GM18909 (cell line): ENCODE data around the gene PADI6.
A peak's percentile ranks its signal among the peaks of the same experiment; 100 is the strongest.
"Not testable (repeated sequence)": the region's sequence is repeated elsewhere in the genome, so short reads cannot be mapped to it uniquely, and the experiment has no call there.

Experiments used
- ATAC-seq: cut with Tn5 transposase; IDR thresholded peaks from one replicate; pipeline ENCODE4 v1.9.1; 2021; ENCODE audit warnings: mild to moderate bottlenecking; ENCODE audit not compliant: unreplicated experiment, poor library complexity

Gene PADI6

DNA sequence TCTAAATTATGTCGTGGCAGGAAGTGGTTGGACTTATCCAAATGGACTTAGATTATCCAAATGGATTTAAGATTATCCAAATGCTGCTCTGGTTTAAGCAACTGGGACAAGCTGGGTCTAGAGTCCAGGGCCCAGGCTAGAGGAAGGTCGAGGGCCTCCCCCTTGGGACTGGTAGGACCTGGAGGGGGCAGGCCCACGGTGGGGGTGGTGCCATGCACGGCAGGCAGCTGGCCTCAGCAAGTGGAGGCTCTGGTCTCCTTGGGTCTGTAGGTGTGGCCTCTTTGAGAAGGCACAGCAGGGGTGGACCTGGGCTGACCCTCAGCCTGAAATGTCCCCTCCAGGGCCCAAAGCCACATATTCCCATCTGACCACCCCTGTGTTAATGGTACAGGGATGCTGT lies 29.8 kb downstream of the PADI6 start:
- ATAC-seq = no peak

DNA sequence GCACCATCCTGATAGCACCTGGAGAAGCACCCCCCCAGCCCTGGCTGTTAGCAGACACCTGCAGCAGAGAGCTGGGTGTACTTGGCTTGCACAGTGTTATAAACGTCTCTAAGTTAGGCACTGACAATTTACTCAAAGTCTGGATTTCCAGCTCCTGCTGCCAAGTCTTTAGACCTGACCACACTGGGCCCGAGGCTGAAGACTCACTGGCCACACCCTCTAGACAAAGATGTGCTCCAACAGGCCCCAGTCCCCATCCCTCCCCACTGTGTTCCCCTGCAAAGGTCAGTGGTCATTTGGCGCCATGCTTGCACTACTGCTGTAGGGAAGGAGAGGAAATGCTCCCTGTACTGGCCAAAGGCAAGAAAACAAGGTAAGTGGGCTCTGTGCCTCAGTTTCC lies 31.1 kb downstream of the PADI6 start:
- ATAC-seq = no peak

DNA sequence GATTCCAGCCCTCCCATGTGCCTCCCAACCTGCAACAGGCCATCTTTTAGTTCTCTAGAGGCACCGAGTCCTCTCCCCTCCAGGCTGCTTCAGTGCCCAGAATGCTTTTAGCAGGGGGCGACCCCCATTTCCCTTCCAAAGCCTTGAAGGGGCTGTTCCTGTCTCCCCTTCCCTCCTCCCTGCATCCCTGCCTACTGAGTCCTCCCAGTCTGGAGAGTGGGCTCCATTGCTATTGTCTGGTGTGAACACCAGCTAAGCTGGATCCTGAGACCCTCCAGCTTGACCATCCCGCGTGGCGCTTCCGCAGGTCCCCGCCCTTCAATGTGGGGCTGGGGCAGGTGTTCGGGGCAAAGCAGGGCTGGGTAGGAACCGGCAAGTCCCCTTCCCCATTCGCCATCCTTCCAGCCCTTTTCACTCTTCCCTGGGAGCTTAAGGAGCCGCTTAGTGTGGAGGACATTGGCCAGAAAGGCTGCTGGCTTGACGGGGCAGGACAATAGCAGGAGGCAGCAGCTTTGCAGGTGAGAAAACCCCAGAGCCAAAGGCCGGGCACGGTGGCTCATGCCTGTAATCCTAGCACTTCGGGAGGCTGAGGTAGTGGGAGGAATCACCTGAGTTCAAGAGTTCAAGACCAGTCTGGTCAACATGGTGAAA lies 32.2 kb downstream of the PADI6 start:
- no peak for ATAC-seq

DNA sequence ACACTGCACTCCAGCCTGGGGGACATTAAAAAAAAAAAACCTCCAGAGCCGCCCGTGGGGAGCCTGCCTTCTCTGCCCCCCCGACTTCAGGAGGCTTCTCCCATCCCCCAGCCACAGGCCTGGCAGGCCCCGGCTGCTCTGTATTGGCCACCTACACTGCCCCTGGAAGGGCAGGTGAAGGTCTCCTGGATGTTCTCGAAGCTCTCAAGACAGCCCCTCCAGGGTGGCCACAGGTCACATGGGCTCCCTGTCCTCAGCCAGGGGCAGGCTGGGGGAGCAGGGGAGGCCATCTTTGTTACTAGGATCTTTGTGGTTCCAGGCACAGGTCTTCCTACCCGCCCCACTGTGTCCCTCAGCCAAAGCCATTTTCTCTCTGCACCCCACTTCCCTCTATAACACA lies 32.8 kb downstream of the PADI6 start:
- ATAC-seq = no peak

DNA sequence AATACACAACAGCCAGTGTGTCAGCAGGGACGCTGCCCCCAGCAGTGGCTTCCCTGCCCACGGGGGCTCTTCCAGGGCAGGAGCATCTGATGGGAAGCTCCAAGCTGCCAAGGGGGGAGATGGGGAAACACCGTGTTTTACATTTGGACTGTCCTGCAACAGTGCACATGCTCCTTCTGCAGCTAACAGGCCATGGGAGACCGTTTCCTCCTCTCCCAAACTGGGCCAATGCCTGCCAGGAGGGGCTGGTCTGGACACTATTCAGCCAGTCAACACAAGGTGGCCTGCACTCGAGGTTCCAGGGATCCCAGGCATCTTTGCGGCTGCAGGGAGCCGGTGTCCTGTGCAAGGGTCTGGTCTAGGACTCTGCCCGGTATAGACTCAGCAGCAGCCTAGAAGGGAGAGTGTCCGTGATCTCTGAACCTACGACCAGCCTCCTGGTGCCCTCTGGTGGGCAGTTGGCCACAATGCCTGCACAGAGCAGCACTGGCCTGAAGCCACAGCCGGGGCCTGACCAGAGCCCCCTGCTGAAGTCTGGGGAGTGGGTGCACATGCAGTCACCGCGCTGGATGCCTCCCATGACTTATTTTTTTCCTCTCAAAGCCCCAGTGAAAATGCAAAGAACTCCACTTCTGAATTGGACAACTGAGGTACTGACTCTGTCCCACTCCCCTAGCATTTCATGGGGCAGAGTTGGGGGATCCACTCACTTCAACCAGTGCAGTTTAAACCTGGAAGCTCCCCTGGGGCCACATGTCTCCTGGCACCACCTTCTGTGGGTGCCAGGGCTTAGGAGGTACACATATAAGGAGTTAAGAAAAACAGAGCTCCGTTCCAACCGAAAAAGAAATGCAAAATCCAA lies 34.1 kb downstream of the PADI6 start:
- peak; percentile 46 for ATAC-seq

DNA sequence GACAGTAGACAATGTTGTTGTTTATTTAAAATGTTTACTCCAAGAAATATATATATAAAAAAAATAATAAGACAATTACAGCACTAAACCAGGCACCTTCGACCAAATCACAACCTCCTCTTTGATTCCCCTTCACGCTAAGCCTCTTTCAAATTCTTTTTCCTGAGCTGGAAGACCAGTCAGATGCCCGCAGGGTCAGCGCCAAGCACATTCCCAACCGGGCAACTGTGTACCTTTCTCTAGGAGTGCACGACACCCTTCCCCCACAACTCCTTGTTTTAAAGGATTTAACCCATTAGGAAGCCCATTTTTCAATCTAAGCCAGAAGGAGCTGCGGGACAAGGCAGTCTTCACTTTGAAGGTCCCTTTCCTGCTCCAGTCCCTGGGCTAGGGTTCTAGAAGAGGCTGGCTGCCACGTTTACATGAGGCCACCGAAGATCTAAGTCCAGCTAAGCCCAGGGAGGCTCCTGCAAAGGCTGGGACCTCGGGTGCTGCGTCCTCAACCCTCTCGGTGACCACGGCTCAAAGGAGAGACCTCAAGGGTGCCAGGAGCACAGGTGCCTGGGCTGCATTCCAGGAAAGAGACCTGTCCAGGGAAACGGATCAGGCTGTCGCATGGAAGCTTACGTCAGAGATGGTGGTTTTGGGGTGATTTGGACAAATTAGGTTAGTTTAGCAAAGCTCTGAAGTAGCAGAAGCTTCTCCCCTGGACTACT lies 34.9 kb downstream of the PADI6 start:
- ATAC-seq = not testable (repeated sequence)

DNA sequence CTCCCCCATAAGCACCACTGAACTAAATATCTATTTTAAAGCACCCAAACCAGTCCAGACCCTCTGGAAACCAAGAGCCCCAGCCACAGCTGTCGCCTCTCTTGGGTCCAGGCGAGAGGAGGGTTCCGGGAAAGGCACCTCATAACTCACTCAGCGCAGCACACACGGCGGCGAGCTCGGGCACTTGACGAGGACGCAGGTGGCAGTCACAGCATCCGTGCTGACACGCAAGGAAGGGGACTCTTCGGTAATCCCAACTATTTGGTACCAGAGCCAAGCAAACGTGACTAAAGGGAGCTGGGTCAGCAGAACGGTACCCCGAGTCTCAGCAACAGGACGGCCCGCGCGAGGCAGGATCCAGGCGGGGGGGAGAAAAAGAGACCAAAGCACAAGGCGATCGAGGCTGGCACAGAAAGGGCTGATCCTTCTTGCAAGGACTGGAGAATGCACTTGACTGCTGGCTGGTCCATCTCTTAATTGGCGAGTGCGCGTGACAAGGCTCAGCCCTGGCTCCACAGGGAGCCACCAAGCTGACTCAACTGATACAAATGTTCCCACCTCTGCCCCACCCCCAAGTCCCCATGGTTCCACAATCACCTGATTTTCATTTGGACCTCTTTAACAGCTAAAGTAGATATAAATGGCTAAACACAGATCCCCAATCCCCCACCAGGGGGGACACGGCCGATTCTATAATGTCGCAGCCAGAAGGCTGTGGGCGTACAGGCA lies 36.0 kb downstream of the PADI6 start:
- not testable (repeated sequence) for ATAC-seq

DNA sequence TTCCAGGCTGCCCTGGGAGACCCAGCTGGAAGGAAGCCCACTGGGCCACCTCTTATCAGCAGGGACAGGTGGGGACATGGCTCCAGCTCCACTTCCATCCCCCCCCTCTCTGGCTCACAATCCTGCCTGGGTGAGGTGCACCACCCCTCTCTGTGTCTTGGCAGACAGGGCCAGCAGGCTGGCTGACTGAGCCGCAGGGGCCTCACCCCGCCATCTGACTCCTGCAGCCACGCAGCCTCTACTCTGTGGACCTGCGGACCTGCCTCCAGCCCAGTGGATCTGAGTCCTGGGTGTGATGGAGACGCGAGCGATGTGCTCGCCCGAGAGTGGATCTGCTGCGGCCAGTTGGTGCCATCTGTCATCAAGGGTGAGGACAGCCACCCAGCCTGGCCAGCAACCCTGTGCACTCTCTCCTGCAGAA lies 37.4 kb downstream of the PADI6 start:
- no peak for ATAC-seq

DNA sequence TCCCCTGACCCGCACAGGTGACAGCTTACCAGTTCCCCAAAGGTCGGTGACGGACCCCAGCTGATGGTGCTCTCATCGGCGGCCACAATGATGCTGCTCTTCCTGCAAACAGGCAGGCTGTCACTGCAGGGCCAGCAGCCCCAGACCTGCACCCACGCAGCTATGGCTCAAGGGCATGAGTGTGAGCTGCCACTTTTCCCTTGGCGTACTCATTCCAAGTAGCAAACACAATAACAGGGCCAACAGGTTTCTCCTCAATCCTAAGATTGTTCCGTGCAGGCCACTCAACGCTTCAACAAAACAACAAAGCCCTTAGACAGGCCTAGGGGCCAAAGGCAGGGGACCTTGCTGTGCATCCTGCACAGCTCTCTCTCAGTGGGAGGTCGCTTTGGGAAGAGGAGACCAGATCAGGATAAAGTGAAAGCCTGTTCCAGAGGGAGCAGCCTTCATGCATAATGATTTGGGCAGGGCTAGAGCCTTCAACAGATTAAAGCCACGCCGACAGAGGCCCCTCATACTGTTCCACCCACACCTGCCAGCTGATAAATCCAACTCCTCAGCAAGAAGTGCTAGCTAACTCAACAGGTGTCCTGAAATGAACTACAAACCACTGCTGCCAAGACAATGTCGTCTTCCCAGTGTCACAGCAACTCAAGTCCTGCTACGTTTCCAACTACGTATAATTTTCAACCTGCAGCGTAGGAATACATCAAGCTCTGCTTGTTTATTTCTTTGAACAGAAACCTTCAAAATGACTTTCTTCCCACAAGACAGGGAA lies 40.3 kb downstream of the PADI6 start:
- ATAC-seq = no peak

DNA sequence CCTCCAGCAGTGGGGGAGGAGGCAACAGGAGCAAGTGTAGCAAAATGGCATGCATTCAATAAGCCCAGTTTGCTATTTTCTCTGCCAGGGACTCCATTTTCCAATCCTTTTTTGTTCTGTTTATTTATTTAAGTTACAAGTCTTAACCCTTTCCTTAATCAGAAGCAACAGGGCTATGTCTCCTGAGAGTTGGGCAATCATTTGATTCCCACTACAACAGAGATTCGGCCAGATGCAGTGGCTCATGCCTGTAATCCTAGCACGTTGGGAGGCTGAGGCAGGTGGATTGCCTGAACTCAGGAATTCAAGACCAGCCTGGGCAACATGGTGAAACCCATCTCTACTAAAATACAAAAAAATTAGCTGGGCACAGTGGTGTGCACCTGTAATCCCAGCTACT lies 42.0 kb downstream of the PADI6 start:
- ATAC-seq = no peak

DNA sequence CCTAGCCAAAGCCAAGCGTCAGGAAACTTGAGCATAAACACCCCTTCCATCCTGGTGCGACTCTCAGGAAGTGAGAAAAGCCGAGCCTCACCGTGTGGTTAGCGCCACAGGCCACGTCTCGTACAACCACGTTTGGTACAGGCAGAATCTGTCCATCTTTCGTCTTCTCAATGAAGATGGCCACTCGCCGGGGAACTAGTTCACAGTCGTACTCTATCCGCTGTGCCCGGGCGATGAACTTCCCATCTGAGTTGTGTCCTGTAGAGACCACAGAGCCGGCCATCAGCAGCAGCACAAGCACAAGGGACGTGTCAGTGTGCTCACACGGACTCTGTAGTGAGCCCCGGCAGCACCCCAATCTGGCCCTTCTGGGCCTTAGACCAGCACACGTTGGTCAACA lies 44.4 kb downstream of the PADI6 start:
- ATAC-seq = no peak

DNA sequence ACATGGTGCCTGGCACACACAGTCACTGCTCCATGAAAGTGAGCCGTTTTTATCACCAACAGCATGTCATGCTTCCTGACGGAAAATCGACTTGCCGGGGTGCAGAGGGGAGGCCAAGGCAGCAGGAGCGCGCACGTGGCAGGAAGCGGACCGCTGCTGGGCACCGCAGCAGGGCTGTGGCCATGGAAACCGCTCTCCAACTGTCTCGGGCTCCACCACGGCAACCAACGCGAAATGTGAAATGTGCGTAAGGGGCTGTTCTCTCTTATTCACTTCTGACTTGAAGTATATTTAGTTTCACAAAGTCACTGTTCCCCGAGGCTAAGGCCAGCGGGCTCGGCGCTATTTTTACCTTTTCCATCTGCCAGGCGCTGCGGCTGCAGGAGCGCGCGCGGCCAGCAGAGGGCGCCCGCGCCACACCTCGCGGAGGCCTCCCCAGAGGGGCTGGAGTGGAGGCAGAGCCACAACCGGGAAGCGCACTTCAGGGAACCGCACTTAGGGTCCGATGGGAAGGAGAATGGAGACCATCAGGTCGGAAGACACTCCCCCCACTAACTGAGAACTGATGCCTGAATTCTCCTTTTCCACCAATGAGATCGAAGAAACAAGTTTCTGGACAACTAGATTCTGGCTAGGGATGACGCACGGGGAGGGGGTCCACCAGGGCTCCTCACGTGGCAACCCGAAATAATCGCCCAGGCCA lies 47.8 kb downstream of the PADI6 start:
- no peak for ATAC-seq

DNA sequence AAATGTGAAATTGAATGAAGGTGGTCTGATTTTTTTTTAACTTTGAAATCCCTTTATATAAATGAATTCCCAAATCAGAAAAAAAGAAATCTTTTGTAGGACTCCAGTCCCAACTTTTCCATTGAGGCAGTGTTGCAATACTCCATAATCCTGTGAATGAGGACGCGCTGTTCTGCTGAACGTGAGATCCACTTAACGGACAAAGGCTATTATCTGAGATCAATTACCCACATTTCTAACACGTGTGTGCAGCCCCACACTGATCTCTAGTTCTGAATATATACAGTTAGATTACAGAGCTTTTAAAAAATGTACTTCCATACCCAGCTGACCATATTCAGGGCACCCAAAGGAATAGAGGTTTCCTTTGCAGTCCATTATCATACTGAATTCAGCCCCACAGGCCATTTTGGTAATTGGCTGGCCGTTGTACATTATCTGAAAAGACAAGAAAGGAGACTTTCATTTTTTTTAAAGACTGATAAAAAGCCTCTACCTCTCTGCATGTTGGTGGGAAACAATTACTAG lies 48.5 kb downstream of the PADI6 start:
- ATAC-seq = no peak

DNA sequence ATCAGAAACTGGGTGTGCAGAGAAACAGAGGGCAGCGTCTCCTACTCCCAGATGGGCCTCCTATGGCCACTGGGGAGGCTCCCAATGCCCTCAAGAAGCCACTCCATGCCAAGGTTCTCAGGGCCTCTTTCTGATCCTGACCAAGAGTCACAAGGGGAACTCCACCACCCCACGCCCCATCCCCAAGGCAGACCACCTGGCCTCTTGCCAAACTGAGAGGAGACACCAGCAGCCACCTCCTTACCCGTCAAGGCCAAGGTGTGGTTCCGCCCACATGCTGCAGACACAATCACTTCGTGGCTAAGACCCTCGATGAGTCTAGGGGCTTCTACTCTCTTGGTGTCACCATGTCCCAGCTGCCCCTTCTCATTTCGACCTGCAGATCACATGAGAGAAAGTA lies 50.5 kb downstream of the PADI6 start:
- no peak for ATAC-seq

DNA sequence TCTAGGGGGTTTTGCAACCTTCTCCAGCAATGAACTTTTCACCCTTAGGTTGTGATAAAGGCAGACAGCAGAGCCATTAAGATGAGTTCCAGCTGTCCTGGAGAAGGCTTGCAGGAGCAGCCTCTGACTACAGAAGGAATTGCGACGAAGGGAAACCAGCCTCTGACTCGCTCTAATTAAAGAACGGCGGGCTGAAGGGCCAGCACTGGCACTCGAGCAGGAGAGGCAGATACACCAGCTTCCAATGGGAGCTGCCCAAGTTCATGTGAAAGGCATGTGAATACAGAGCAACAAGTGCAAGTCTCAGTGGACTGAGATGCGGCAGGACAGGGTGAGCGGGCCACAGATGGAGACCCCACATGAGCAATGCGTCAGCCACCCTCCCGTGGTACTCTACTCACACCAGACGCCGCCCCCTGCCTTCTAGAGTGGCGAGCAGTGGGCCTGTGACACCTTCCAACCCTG lies 51.8 kb downstream of the PADI6 start:
- ATAC-seq = no peak

DNA sequence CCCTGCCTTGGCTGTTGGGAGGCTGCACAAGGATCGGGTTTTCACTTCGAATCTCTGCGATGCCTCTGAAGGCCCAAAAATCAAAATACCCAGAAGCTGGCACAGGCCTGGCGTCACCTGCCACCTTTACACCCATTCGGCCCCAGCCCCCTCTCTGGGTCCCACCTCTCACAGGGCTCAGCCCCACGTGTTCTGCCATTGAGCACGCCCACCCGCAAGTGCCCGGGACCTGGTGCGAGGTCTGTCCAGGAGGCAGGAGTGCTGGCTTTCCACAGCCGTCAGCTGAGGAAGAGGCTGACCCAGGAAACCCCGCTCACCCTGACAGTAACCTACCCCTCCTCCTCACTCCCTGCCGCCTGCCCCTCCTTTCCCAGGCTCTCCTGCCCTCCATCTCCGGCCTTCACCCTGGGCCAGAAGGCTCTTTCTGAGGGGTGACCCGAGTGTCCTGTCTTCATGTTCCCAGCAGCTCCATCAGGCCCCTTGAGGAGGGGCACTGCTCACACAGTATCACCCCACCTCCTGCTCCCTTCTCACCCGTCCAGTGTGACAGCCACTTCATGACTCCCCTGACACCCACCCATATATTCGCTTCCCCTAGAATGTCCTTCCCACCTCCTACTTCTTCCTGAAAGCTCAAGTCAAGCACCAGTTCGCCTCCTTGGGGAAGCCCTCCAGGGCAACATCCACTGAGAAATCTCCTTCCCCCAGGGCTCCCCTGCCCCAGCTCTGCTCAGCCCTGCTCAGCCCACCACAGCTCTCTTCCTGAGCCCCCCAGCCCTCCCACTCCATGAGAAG lies 54.0 kb downstream of the PADI6 start:
- no peak for ATAC-seq

DNA sequence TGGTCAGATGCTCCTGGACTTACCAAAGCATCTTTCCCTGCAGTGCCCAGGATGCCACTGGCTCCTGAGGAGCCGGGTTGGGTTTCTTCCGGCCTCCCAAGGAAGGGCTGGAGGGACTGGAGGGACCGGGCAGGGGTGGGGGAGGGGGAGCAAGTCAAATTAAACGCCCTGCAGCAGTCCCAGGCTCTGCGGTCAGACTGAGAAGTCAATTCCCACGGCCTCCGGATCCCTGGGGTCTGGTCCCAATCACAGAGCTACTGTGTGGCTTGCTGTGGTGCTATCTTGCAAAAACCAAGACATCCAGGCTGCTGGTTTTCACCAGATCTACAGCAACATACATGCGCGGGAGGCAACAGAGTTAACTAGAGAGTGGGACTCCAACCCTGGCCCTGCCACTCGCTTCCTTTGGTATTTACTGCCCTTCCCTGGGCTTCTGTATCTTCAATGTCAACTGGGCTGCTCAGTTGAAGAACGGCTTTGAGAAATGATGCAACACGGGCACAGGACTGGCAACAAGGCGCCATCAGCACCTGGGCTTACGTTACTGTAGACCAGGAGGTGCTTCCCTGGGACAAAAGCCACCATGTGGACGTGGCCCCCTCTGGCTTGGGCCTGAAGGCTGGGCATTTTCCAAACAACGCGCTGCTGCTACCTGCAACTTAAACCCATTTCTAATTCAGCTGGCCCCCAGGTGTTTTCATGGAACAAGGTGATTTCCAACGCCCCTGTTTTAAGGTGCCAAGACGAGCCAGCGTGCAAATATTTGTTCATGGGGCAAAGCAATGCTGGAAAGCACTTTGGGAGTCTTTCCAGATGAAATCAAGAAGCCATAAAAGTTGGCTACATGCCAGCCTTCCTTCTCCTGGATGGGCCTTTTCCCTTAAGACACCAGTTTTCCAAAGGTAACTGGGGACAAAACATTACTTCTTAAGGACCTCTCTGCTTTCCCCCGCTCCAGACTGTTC lies 56.0 kb downstream of the PADI6 start:
- ATAC-seq = no peak
